Heart left ventricle (tissue), 16 donors: ENCODE measurements around the gene MINDY4. TPM values are rescaled to one million over a fixed set of nuclear protein-coding genes. Genes with fewer than 3 reads are reported as not detected.
A peak's percentile ranks its signal among the peaks of the same experiment; 100 is the strongest.

Source experiments
- ATAC-seq, 4 donors: fragments of 200-7000 bp; cut with Tn5 transposase; one replicate each; pipeline ENCODE4 v1.9.1; 2020 to 2022; ENCODE audit warnings: moderate library complexity in 4 of 4, mild to moderate bottlenecking in 3 of 4, moderate number of reproducible peaks in 1 of 4
- DNase-seq, 5 donors: peaks; one replicate each; pipeline ENCODE4 v3.0.0-alpha.2; 2020
- H3K27ac ChIP-seq, 12 donors: fragments of 200-600 bp; sonication (generic) in 4 of 12; one replicate each; pipeline versions ENCODE4 v1.5.0 to v1.8.0; 2016 to 2022; ENCODE audit warnings: mild to moderate bottlenecking in 2 of 12
- H3K27me3 ChIP-seq, 9 donors: fragments of 200-600 bp; sonication (generic) in 2 of 9; one replicate each; pipeline versions ENCODE4 v1.5.1 to v1.8.0; 2016 to 2022; ENCODE audit warnings: mild to moderate bottlenecking in 3 of 9
- H3K36me3 ChIP-seq, 9 donors: fragments of 200-600 bp; sonication (generic) in 2 of 9; one replicate each; pipeline versions ENCODE4 v1.5.0 to v1.8.0; 2018 to 2022; ENCODE audit warnings: mild to moderate bottlenecking in 2 of 9
- H3K4me1 ChIP-seq, 12 donors: fragments of 200-600 bp; sonication (generic) in 4 of 12; one replicate each; pipeline versions ENCODE4 v1.5.0 to v1.8.0; 2016 to 2022; ENCODE audit warnings: mild to moderate bottlenecking in 3 of 12
- H3K4me3 ChIP-seq, 12 donors: fragments of 200-600 bp; sonication (generic) in 4 of 12; one replicate each; pipeline versions ENCODE4 v1.5.0 to v1.8.0; 2017 to 2022; ENCODE audit warnings: mild to moderate bottlenecking in 9 of 12, moderate library complexity in 4 of 12
- H3K9me3 ChIP-seq, 12 donors: fragments of 200-600 bp; sonication (generic) in 4 of 12; one replicate each; pipeline versions ENCODE4 v1.5.0 to v1.8.0; 2016 to 2022; ENCODE audit warnings: mild to moderate bottlenecking in 1 of 12
- POLR2A ChIP-seq, 2 donors: fragments of 450-650 bp; IDR thresholded peaks; one replicate each; pipeline ENCODE4 v1.6.1; 2017; ENCODE audit warnings: antibody characterized with exemption in 2 of 2, mild to moderate bottlenecking in 2 of 2, moderate library complexity in 2 of 2
- WGBS, 4 donors: extraction: QIAGEN DNeasy Blood & Tissue Kit in 2 of 4; methylation state at CpG; one replicate each; pipeline versions ENCODE4 v1.1.5 to v1.1.7; 2013 to 2018; 5-methylcytosine and 5-hydroxymethylcytosine counted together
- intact Hi-C, 10 donors: fragments of 100-400 bp; cut with DNase I; formaldehyde crosslinking; loops; one replicate each; pipeline versions ENCODE4 v1.11.1 to v1.14.2; 2022
- polyA plus RNA-seq, 2 donors: library from polyadenylated mRNA; stranded (reverse); fragments of 200-250 nt; gene quantifications; one replicate each; pipeline ENCODE4 v1.2.3, GENCODE V29; 2013
- total RNA-seq, 9 donors: library from RNA; depleted of rRNA in 2 of 9; stranded (reverse); fragments of >200 nt in 2 of 9; fragmentation: NEBNext Ultra II Directional in 3 of 9; extraction: Animal tissue kit (Norgen Biotek cat#: 25700) in 3 of 9; gene quantifications; one replicate each; pipeline versions ENCODE4 v1.1.0 to v1.2.4, GENCODE V29; 2016 to 2023
- TF ChIP-seq, protein P1 (sequence below), 12 donors: fragments of 200-600 bp; sonication (generic) in 4 of 12; IDR thresholded peaks; one replicate each; pipeline versions ENCODE4 v1.5.0 to v1.8.0; 2018 to 2022; ENCODE audit warnings: antibody characterized with exemption in 12 of 12, mild to moderate bottlenecking in 5 of 12
- donor health status: ischemic (EF 13 %, LVEDD 7.1; RV severe dilation, severe dysfunction).
- donor health status: healthy with polysubstance abuse.
- donor health status: DM: no; HTN: yes; CAD: no.
- donor health status: DM: no; HTN: no; CAD: no.
- donor health status: ischemic (EF 25% LVEDD 6.9; RV normal size, moderate dysfunction).
- donor health status: ischemic (EF 25% LVEDD 5.7; RV mildly dilated, moderate dysfunction).
- donor health status: healthy.
- donor health status: DM: yes; HTN: yes; CAD: no.
- donor health status: ischemic (EF 35%, LVEDD 5.7; RV mildly dilated, moderate dysfunction).
- donor health status: nonischemic (EF 11% LVEDD 7.7; RV severe dilation, severe dysfunction).
- donor health status: DM: yes; HTN: yes; CAD: no.
- donor health status: PGD.
- donor health status: ischemic (EF 29% LVEDD 5.4; RV normal size, mild dysfunction).
- donor health status: nonischemic (EF 23%, LVEDD 6.1; RV moderate dilation, normal function).

The MINDY4 gene
- total and polyA plus RNA-seq, 11 donors, result 1.3 to 6.0 (median 2.9) TPM

GRCh38 chr7:30931161-30931928, 160.1 kb downstream of the MINDY4 start:
- DNase-seq (peak in 4 of 5 donors; percentile 47 to 76 (median 56)), ATAC-seq (peak; percentile 2 to 51 (median 29))
- H3K27me3 ChIP-seq, result no peaks in the 10 kb centered on the region
- peak overlapping the region in 1 of 12 donors; percentile 4 for H3K4me3 ChIP-seq
- TF ChIP-seq POLR2A (IDR thresholded peaks at IDR 0.05), result no peak
- TF ChIP-seq, protein P1, sequence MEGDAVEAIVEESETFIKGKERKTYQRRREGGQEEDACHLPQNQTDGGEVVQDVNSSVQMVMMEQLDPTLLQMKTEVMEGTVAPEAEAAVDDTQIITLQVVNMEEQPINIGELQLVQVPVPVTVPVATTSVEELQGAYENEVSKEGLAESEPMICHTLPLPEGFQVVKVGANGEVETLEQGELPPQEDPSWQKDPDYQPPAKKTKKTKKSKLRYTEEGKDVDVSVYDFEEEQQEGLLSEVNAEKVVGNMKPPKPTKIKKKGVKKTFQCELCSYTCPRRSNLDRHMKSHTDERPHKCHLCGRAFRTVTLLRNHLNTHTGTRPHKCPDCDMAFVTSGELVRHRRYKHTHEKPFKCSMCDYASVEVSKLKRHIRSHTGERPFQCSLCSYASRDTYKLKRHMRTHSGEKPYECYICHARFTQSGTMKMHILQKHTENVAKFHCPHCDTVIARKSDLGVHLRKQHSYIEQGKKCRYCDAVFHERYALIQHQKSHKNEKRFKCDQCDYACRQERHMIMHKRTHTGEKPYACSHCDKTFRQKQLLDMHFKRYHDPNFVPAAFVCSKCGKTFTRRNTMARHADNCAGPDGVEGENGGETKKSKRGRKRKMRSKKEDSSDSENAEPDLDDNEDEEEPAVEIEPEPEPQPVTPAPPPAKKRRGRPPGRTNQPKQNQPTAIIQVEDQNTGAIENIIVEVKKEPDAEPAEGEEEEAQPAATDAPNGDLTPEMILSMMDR (IDR thresholded peaks at IDR 0.05), result no peak
- H3K36me3 ChIP-seq, result peaks cover 0 to 3% (median 0%) of the 10 kb centered on the region in 9 donors
- H3K4me1 ChIP-seq, result peaks cover 0 to 56% (median 29%) of the 10 kb centered on the region in 12 donors
- WGBS, 4 donors, result 38 to 61% (median 48%) methylated on average over 11 to 24 of the region's 24 CpGs
- intact Hi-C loops, result loop anchor here in 2 of 10 donors (5.0 to 10.0 kb wide), 2 partner anchors 59 to 127 kb away; no protein-coding TSS in a partner anchor
- H3K9me3 ChIP-seq, result peaks cover 0 to 13% (median 0%) of the 10 kb centered on the region in 12 donors
- H3K27ac ChIP-seq, result peak overlapping the region in 11 of 12 donors; percentile 42 to 67 (median 58)

- WGBS, 4 donors, result 82 to 89% (median 86%) methylated on average over 7 to 9 of the region's 9 CpGs
- Histone ChIP-seq H3K27ac (peak overlapping the region in 9 of 12 donors; percentile 42 to 67 (median 60)), H3K27me3 (no peaks in the 10 kb centered on the region), H3K9me3 (peaks cover 0 to 6% (median 0%) of the 10 kb centered on the region in 12 donors), H3K36me3 (no peaks in the 10 kb centered on the region), H3K4me1 (peaks cover 0 to 54% (median 29%) of the 10 kb centered on the region in 12 donors), H3K4me3 (no peak overlapping the region)
- no peak for TF ChIP-seq POLR2A (IDR thresholded peaks at IDR 0.05)
- TF ChIP-seq, protein P1 (IDR thresholded peaks at IDR 0.05), result no peak
- DNase-seq, result peak in 1 of 5 donors; percentile 21
- no peak for ATAC-seq
- intact Hi-C loops, result loop anchor here in 2 of 10 donors (5.0 to 10.0 kb wide), 2 partner anchors 60 to 127 kb away; no protein-coding TSS in a partner anchor
Observed at GRCh38 chr7:30931929-30932540, 160.8 kb downstream of the MINDY4 start.

DNA sequence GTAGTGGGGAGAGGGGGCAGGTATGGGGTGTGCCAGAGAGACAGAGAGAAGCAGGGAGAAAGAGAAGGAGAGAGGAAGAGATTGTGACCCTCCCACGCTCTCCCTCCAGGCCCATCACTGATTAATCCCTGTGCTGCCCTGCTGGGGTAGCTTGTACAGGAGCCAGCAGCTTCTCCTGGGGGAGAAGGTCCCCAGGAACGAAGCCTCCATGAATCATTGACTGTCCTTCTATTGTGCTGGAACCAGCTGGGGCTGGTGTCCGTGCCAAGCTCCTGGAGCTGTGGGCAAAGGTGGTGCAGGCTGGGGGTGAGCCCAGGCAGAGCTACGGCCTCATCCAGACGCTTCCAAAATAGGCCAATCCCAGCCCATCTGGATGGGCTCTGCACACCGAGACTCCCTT, 161.3 kb downstream of the MINDY4 start:
- peak in 1 of 5 donors; percentile 16 for DNase-seq
- Histone ChIP-seq H3K4me3 (no peak overlapping the region), H3K4me1 (peaks cover 0 to 54% (median 29%) of the 10 kb centered on the region in 12 donors), H3K36me3 (no peaks in the 10 kb centered on the region), H3K27me3 (no peaks in the 10 kb centered on the region), H3K9me3 (peaks cover 0 to under 1% (median 0%) of the 10 kb centered on the region in 12 donors), H3K27ac (no peak overlapping the region)
- intact Hi-C loops, result loop anchor here in 2 of 10 donors (5.0 to 10.0 kb wide), 2 partner anchors 60 to 128 kb away; no protein-coding TSS in a partner anchor
- 71 to 87% (median 83%) methylated on average over 5 to 6 of the region's 6 CpGs for WGBS, 4 donors
- TF ChIP-seq, protein P1 (IDR thresholded peaks at IDR 0.05), result no peak
- no peak for TF ChIP-seq POLR2A (IDR thresholded peaks at IDR 0.05)
- no peak for ATAC-seq
